ENCODE measurements around the gene ACTR3C. TPM values are rescaled to one million over a fixed set of nuclear protein-coding genes. Genes with fewer than 3 reads are reported as not detected.
A peak's percentile ranks its signal among the peaks of the same experiment; 100 is the strongest.

The ACTR3C gene
- total and polyA plus RNA-seq, 2 donors (not counting 1 experiment from before 2014, with no cell fraction given), result 0.09 to 0.50 TPM

DNA sequence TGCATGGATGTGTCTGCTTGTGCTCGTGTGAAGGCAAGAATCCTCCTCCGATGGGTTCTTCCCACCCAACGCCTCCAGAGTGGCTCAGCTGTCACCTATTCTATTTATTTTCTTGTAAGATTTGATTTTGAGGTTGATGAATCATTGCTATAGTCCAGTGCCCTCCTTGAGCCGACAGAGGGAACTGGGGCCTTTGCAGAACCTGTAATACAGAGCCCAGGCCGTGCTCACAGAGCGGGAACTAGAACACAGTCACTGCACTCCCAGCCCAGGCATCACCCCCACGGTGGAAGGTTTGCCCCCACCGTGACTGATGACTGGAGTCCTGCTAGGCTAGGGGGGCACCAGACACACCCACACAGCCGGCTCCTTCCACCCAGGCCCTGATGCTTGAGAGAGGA is 16.1 kb upstream of the ACTR3C start:
- peak in 1 of 2 donors; percentile 52 for DNase-seq (ENCODE audit: low read depth in 2 of 2)
- H3K27ac ChIP-seq (ENCODE audit: insufficient read depth, low read length), result no peak overlapping the region
- peaks cover 31% of the 10 kb centered on the region for H3K27me3 ChIP-seq (ENCODE audit: control insufficient read depth, insufficient read depth, low read length)
- H3K9ac ChIP-seq (ENCODE audit: insufficient read depth, low read length), result no peak overlapping the region
- peak overlapping the region in 1 of 4 experiments; percentile 65 for H3K4me3 ChIP-seq (replicated peaks in 1 of 4; ENCODE audit: control extremely low read depth in 1 of 4, insufficient read depth in 1 of 4, low read depth in 3 of 4, low read length in 4 of 4)
- peaks cover 15% of the 10 kb centered on the region for H3K4me1 ChIP-seq (ENCODE audit: control insufficient read depth, extremely low read depth, insufficient read depth, low read length)
- no peak overlapping the region for H2AFZ ChIP-seq (ENCODE audit: low read length)
- H3K36me3 ChIP-seq (ENCODE audit: control insufficient read depth, insufficient read depth, low read length), result no peaks in the 10 kb centered on the region
- no peak overlapping the region for H3K4me2 ChIP-seq (ENCODE audit: extremely low read depth, insufficient read depth, low read length)
- H3K79me2 ChIP-seq (ENCODE audit: control insufficient read depth, insufficient read depth, low read length), result no peaks in the 10 kb centered on the region
- TF ChIP-seq EZH2 (IDR thresholded peaks at IDR 0.05; ENCODE audit: low read length, missing control alignments) (no peak), CTCF (conservative IDR thresholded peaks at IDR 0.05 in 1 of 2, IDR thresholded peaks at IDR 0.05 in 1 of 2; ENCODE audit: low read depth in 1 of 2, low read length in 2 of 2) (no peak)
- no peaks in the 10 kb centered on the region for H4K20me1 ChIP-seq (ENCODE audit: control insufficient read depth, extremely low read depth, insufficient read depth, low read length)
- no peaks in the 10 kb centered on the region for H3K9me3 ChIP-seq (ENCODE audit: control insufficient read depth, insufficient read depth, low read depth, low read length)

- no peak overlapping the region for H3K9ac ChIP-seq (ENCODE audit: insufficient read depth, low read length)
- H3K4me3 ChIP-seq (replicated peaks in 1 of 4; ENCODE audit: control extremely low read depth in 1 of 4, insufficient read depth in 1 of 4, low read depth in 3 of 4, low read length in 4 of 4), result no peak overlapping the region
- no peaks in the 10 kb centered on the region for H3K36me3 ChIP-seq (ENCODE audit: control insufficient read depth, insufficient read depth, low read length)
- H3K27me3 ChIP-seq (ENCODE audit: control insufficient read depth, insufficient read depth, low read length), result peaks cover 28% of the 10 kb centered on the region
- peaks cover 15% of the 10 kb centered on the region for H3K4me1 ChIP-seq (ENCODE audit: control insufficient read depth, extremely low read depth, insufficient read depth, low read length)
- no peaks in the 10 kb centered on the region for H3K79me2 ChIP-seq (ENCODE audit: control insufficient read depth, insufficient read depth, low read length)
- H2AFZ ChIP-seq (ENCODE audit: low read length), result no peak overlapping the region
- H3K9me3 ChIP-seq (ENCODE audit: control insufficient read depth, insufficient read depth, low read depth, low read length), result no peaks in the 10 kb centered on the region
- no peaks in the 10 kb centered on the region for H4K20me1 ChIP-seq (ENCODE audit: control insufficient read depth, extremely low read depth, insufficient read depth, low read length)
- no peak overlapping the region for H3K4me2 ChIP-seq (ENCODE audit: extremely low read depth, insufficient read depth, low read length)
- TF ChIP-seq CTCF (conservative IDR thresholded peaks at IDR 0.05 in 1 of 2, IDR thresholded peaks at IDR 0.05 in 1 of 2; ENCODE audit: low read depth in 1 of 2, low read length in 2 of 2), result no peak
- TF ChIP-seq EZH2 (IDR thresholded peaks at IDR 0.05; ENCODE audit: low read length, missing control alignments), result no peak
- no peak overlapping the region for H3K27ac ChIP-seq (ENCODE audit: insufficient read depth, low read length)
- DNase-seq (ENCODE audit: low read depth in 2 of 2), result no peak
Measured at GRCh38 chr7:150338166-150338829, 15.0 kb upstream of the ACTR3C start.

GRCh38 chr7:150337659-150338081 is 14.3 kb upstream of the ACTR3C start:
- Histone ChIP-seq H3K36me3 (ENCODE audit: control insufficient read depth, insufficient read depth, low read length) (no peaks in the 10 kb centered on the region), H3K4me3 (replicated peaks in 1 of 4; ENCODE audit: control extremely low read depth in 1 of 4, insufficient read depth in 1 of 4, low read depth in 3 of 4, low read length in 4 of 4) (no peak overlapping the region), H2AFZ (ENCODE audit: low read length) (no peak overlapping the region), H3K27ac (ENCODE audit: insufficient read depth, low read length) (no peak overlapping the region), H3K27me3 (ENCODE audit: control insufficient read depth, insufficient read depth, low read length) (peaks cover 25% of the 10 kb centered on the region), H3K4me1 (ENCODE audit: control insufficient read depth, extremely low read depth, insufficient read depth, low read length) (peaks cover 15% of the 10 kb centered on the region), H3K4me2 (ENCODE audit: extremely low read depth, insufficient read depth, low read length) (no peak overlapping the region), H4K20me1 (ENCODE audit: control insufficient read depth, extremely low read depth, insufficient read depth, low read length) (no peaks in the 10 kb centered on the region), H3K9me3 (ENCODE audit: control insufficient read depth, insufficient read depth, low read depth, low read length) (no peaks in the 10 kb centered on the region), H3K79me2 (ENCODE audit: control insufficient read depth, insufficient read depth, low read length) (no peaks in the 10 kb centered on the region), H3K9ac (ENCODE audit: insufficient read depth, low read length) (no peak overlapping the region)
- DNase-seq (ENCODE audit: low read depth in 2 of 2), result no peak
- TF ChIP-seq CTCF (conservative IDR thresholded peaks at IDR 0.05 in 1 of 2, IDR thresholded peaks at IDR 0.05 in 1 of 2; ENCODE audit: low read depth in 1 of 2, low read length in 2 of 2) (no peak), EZH2 (IDR thresholded peaks at IDR 0.05; ENCODE audit: low read length, missing control alignments) (no peak)

Measured in fibroblast of lung (primary cell).